GM13977 (cell line): ENCODE measurements around the gene TLR7.
A peak's percentile ranks its signal among the peaks of the same experiment; 100 is the strongest.

ENCODE experiments used
- DNase-seq: peaks from one replicate; pipeline ENCODE4 v3.0.0; 2012; ENCODE audit warnings: low spot score
- in situ Hi-C: fragments of 300-500 bp; cut with MboI; formaldehyde crosslinking; loops from one replicate; pipeline ENCODE4 v1.12.0; 2022; ENCODE audit warnings: low sequenced_read_pairs, low pct_unique_long_range_greater_than_20kb, mixed read lengths, inconsistent platforms; ENCODE audit not compliant: unreplicated experiment
- TF ChIP-seq, protein P1 (sequence below): IDR thresholded peaks from 2 replicates; pipeline ENCODE4 v1.5.1; 2012; ENCODE audit warnings: mild to moderate bottlenecking, control low read depth; ENCODE audit not compliant: insufficient read depth; ENCODE audit errors: extremely low read depth, missing control alignments

TLR7 gene

GRCh38 chrX:12866451-12867377, at the start of gene TLR7:
Gene TLR7 (plus strand): TSS chrX:12867072. CDS start chrX:12867579, 507 bp downstream.
- no peak for DNase-seq
- TF ChIP-seq, protein P1, sequence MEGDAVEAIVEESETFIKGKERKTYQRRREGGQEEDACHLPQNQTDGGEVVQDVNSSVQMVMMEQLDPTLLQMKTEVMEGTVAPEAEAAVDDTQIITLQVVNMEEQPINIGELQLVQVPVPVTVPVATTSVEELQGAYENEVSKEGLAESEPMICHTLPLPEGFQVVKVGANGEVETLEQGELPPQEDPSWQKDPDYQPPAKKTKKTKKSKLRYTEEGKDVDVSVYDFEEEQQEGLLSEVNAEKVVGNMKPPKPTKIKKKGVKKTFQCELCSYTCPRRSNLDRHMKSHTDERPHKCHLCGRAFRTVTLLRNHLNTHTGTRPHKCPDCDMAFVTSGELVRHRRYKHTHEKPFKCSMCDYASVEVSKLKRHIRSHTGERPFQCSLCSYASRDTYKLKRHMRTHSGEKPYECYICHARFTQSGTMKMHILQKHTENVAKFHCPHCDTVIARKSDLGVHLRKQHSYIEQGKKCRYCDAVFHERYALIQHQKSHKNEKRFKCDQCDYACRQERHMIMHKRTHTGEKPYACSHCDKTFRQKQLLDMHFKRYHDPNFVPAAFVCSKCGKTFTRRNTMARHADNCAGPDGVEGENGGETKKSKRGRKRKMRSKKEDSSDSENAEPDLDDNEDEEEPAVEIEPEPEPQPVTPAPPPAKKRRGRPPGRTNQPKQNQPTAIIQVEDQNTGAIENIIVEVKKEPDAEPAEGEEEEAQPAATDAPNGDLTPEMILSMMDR = no peak
- in situ Hi-C loops = no loop called here

DNA sequence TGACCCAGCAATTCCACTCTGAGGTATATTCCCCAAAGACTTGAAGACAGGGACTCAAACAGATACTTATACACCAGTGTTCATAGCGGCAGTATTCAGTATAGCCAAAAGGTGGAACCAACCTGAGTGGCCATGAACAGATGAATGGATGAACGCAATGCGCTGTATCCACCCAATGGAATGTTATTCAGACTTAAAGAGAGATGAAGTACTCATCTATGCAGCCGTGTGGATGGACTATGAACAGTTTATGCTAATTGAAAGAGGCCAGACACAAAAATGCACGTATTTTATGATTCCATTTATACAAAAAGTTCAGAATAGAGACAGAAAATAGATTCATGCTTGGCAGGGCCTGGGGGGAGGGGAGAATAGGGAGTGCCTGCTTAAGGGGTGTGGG, 49.3 kb upstream of the TLR7 start:
- DNase-seq = no peak
- TF ChIP-seq, protein P1 = no peak
- in situ Hi-C loops = loop anchor here (25.0 kb wide), 1 partner anchor 670 kb away; no protein-coding TSS in a partner anchor

DNA sequence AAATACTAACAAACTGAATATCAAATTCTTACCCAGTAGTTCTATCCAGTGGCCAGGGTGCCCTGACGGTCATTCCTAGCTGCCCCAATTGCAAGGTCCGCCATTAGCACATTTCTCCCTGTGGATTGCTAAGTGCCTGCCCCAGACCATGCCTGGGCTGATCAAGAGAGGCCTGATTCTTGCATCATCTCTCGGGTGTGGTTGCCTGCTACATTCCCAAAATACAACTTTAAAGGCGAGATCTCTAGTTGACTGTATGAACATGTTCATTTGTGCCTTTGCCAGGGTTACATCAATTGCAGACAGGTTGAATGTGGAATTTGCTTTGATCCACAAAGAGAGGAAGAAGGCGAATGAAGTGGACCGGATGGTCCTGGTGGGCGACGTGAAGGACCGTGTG, 47.6 kb upstream of the TLR7 start:
- no peak for DNase-seq
- TF ChIP-seq, protein P1 = no peak
- in situ Hi-C loops = loop anchor here (25.0 kb wide), 1 partner anchor 668 kb away; no protein-coding TSS in a partner anchor

GRCh38 chrX:12820737-12821136, 46.1 kb upstream of the TLR7 start:
- TF ChIP-seq, protein P1 = no peak
- in situ Hi-C loops = loop anchor here (5.0 to 25.0 kb wide), 2 partner anchors 72 to 667 kb away; no protein-coding TSS in a partner anchor
- no peak for DNase-seq

- in situ Hi-C loops = loop anchor here (5.0 to 25.0 kb wide), 2 partner anchors 67 to 662 kb away; no protein-coding TSS in a partner anchor
- DNase-seq = no peak
- TF ChIP-seq, protein P1 = peak; percentile 15
These were observed 41.9 kb upstream of the TLR7 start for GRCh38 chrX:12824944-12825343.

GRCh38 chrX:12825801-12826200, 41.1 kb upstream of the TLR7 start:
- in situ Hi-C loops = no loop called here
- TF ChIP-seq, protein P1 = no peak
- DNase-seq = no peak
